ENCODE measurements around the gene FRY. TPM values are rescaled to one million over a fixed set of nuclear protein-coding genes. Genes with fewer than 3 reads are reported as not detected.

FRY gene
- total RNA-seq, 1 donor from 2014 or later, result 13.5 TPM

DNA sequence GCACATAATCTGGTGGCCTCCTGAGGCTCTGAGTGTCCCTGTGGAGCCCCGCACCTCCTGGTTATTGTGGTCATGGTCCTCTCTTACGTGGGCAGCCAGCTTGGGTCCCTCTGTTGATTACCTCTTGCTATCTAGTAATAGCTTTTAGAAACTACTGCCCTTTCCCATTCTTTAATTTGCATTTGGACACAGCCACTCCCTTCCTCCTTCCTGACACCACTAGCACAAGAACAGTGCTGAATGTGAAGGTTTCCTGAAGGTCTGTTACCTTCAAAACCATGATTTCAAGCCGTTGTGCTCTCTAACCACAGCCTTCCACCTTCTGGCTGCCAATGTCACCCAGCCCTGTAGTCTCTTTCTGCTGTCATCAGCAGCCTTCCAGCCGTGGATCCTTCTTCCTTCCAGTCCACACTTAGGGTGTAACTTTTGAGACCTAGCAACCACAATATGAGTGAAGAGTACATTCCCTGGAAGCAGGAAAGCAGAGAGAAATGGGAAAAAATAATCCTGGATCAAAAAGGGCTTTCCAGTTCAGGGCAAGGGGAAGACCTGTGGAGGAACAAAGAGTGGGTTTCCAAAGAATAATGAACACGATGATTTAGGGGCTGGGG, 130.9 kb downstream of the FRY start:
- intact Hi-C loops (cut with micrococcal nuclease), result loop anchor here (5.0 kb wide), 1 partner anchor 130 kb away; the partner anchor contains the start of gene FRY

DNA sequence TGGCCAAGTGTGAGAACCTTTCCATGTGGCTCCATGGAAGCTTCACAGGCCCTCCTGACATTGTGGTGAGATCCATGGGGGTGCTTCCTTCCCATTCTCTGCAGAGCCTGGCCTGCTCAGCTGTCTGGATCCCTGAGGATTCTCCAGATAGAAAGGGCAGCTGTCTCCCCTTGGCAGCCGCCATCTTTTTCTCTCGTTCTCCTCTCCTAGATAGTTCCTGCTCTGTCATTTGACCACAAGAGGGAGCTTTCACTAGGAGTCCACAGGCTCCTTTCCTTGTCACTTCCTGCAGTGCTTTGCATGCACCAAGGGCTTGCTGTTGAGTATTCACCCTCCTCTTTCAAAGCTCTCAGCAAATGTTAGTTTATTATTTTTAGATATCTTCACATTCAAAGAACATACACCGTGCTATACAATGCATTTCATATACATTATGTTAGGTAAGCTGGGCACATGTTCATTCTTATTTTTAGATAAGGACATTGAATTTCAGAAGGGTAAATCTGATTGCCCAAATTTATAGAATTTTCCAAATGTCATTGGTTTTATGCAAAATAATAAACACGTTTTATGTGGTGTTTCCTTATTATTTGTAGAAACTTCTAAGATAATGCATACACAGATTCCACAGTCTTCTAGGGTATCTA, 133.2 kb downstream of the FRY start:
- intact Hi-C loops (cut with micrococcal nuclease), result loop anchor here (2.0 to 5.0 kb wide), 3 partner anchors 132 to 254 kb away; partner anchors contain the start of gene FRY

DNA sequence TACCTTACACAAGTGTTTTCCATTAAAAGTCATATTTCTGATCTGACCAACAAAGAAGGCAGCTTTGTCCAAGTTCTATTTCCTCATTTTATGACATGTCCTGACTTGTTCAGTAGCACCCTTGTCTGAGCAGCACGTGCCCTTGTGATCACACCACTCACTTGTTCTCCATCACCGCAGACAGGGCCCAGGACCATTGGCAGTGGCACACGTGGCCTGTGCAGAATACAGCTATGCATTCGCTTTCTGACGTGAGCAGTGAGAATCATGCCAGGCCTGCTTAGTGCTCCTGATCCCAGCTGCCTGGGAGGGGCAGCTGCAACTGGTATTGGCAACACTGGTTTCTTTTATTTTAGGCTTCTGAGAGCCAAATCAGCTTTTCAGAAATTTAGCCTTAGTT, 134.2 kb downstream of the FRY start:
- intact Hi-C loops (cut with micrococcal nuclease), result loop anchor here (2.0 kb wide), 2 partner anchors 145 to 255 kb away; no protein-coding TSS in a partner anchor

DNA sequence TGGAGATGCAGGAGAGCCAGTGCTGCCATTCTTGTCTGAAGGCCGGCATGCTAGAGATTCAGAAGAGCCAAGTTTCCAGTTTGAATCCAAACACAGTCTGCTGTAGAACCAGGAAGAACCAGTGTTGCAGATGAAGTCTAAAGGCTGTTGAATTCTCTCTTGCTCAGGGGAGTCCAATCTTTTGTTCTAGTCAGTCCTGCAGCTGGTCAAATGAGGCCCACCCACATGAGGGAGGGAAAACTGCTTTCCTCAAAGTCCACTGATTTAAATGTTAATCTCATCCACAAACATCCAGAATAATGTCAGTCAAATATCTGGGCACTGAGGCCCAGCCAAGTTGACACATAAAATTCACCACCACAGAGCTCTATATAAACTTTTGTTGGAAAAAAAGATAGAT, 136.6 kb downstream of the FRY start:
- intact Hi-C loops (cut with micrococcal nuclease), result no loop called here

DNA sequence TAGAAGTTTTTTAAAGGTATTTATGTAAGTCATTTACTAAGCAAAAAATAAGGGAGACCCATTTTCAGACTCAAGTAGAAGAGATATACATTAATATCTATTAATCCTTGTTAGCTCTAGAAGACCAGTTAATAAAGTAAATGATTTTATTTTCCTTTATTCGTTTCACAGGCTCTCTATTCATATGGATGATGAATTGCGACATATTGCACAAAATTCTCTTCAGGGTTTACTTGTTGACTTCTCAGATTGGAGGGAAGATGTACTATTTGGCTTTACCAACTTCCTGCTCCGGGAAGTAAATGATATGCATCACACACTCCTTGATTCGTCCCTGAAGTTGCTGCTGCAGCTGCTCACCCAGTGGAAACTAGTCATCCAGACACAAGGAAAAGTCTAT, 139.3 kb downstream of the FRY start:
- intact Hi-C loops (cut with micrococcal nuclease), result no loop called here

DNA sequence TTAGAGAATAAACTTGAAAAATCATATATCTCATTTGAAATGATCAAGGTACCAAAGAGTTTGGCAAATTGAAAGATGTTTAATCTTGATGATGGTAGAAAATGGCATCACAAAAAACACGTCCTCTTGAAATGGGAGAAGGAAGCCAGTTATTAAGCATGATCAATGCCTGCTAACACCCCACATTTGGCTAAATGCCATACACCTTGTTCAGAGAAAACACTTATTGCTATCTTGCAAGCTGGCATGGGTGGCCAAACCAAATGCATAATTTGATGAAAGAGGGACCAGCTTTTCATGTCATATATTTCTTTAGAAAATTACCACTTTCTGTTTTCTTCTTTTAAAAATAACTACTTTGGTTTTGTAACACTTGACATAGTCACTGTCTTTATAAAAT, 142.3 kb downstream of the FRY start:
- intact Hi-C loops (cut with micrococcal nuclease), result no loop called here

DNA sequence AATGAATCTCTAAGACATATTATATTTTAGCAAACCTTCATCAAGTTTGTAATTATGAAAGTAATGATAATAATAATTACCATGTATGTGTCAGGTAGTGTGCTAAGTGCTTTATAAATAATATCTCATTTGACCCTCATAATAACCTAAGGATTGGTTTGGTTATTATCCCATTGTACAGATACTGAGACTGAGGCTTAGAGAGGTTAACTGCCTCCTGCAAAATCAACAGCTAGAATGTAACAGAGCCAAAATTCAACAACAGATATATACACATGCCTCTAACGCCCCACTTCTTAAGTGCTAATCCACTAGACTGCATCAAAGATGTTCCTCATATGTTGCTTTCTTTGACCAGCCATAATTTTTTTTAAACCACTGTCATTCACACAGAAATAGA, 142.8 kb downstream of the FRY start:
- intact Hi-C loops (cut with micrococcal nuclease), result no loop called here

DNA sequence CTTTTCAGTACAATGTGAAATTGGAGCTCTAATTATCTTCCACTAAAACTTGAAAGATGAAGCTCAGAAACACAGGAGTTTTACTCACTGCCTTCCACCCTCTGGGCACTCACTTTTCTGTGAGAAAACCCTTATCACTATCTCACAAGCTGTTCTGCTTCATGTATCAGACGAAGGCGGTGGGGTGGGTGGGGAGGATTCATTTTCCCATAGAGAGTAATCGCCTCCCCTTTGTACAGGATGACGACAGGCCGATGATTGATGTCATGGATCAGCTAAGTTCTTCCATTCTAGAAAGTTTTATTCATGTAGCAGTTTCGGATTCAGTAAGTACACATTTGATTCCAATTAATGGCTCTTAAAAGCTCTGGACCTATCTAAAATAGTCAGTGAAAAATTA, 143.7 kb downstream of the FRY start:
- intact Hi-C loops (cut with micrococcal nuclease), result no loop called here

DNA sequence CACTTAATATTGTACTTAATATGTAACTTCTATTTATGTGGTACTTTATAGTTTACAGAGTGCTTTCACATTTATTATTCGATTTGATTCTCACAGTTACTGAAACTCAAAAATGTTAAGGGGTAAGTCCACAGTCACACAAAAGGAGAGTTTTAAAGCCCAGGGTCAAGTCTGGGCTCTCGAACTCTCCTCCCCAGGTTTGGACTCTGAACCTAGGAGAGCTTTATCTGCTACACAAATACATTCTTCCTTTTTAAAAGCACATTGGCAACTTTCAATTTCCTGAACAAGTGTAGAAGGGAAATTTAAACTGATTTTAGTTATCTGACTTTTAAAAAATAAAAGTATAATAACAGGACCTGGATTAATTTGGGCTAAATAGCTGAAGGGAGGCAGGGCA, 144.4 kb downstream of the FRY start:
- intact Hi-C loops (cut with micrococcal nuclease), result no loop called here

DNA sequence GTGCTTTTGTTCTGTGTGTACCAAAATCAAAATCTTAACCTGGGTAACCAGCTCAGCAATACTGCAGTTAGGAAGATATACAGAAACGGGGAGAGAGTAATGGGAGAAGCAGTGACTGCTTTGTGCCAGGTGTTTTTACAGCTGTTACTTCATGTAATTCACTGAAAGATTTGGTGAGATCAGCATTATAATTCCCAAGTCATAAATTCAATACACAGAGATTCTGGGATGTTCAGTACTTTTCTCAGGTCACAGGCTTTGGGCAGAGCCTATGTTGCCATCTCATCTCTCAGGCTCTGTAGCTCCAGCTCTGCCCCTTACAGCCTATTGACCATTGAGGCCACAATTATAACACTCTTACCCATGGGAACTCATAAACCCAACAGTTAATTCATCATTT, 145.1 kb downstream of the FRY start:
- intact Hi-C loops (cut with micrococcal nuclease), result no loop called here

DNA sequence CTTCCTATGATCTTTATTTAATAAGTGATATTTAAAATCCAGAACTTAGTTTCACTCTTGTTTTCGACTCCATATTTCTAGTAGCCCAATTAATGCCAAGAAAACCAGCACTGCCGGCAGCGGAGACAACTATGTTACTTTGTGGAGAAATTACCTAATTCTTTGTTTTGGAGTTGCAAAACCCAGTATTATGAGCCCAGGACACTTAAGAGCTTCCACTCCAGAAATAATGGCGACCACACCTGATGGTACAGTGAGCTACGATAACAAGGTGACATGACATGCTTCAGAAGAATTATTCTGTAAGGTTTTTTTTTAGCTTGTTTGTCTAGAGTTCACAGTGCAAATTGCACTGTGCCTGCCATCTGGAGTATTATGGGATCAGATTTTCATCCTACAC, 147.2 kb downstream of the FRY start:
- intact Hi-C loops (cut with micrococcal nuclease), result no loop called here

DNA sequence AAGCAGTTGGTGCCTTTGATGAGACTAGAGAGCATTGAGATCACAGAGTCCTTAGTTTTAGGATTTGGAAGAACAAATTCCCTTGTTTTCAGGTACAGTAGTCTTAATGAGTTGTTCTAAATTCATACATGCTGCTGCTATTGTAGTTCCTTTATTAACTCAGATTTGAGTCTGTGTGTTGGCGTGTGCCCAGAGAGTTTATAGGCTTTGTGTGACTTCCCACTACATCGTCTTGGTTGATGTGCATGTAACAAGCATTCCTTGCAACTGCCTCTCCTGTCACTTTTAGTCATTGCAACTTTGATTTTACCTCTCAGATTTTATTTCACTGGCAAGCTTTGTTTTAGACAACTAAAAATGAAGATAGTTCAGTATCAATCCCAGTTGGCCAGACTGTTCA, 148.1 kb downstream of the FRY start:
- intact Hi-C loops (cut with micrococcal nuclease), result no loop called here

DNA sequence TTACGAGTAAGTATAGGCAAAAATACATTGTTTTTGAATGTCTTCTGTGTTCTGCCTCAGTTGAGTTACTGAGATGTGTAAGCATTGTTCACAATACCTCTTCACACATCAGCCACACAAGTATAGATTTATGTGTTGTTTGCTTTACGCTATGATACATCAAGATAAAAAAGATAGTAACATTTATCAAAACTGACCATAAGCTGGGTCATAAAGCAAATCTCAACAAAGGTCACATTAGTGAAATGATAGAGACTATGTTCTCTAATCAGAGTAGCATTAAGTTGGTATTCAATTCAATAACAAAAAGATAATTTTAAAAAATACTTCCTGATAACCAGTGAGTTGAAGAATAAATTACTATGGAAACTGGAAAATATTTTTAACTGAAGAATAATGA, 156.1 kb downstream of the FRY start:
- intact Hi-C loops (cut with micrococcal nuclease), result no loop called here

DNA sequence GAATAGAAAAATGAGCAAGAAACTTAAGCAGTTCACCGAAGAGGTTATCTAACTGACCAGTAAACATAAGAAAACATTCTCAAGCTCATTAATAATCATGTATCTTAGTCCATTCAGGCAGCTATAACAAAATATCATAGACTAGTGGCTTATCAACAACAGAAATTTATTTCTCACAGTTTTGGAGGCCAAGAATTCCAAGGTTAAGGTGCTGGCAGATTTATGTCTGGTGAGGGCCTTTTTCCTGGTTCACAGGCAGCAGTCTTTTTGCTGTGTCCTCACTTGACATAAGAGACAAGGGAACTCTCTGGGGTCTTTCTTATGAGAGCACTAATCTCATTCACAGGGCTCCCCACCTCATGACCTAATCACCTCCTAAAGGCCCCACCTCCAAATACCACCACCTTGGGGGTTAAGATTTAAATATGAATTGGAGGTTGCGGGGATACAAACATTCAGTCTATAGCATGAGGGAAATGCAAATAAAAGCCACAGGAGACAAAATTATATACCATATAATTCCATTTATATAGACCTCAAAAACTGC, 160.0 kb downstream of the FRY start:
- intact Hi-C loops (cut with micrococcal nuclease), result no loop called here

DNA sequence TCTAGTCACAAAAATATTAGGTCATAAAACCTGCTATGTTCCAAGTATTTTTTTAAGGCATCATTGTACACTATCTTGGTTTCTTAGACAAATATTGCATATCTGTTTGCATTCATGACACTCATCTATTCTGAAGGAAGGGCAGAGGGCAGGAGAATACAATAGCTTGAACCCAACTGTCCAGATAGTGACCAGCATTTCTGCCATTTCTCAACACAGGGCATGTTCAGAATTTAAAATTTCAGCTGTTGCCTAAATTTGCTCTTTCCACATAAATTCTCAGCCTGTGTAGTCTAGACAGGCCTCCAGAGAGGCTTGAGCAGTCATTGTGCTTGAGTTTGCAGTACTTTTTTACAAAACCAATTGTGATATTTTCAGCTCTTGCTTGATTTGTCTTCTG, 164.1 kb downstream of the FRY start:
- intact Hi-C loops (cut with micrococcal nuclease), result no loop called here

DNA sequence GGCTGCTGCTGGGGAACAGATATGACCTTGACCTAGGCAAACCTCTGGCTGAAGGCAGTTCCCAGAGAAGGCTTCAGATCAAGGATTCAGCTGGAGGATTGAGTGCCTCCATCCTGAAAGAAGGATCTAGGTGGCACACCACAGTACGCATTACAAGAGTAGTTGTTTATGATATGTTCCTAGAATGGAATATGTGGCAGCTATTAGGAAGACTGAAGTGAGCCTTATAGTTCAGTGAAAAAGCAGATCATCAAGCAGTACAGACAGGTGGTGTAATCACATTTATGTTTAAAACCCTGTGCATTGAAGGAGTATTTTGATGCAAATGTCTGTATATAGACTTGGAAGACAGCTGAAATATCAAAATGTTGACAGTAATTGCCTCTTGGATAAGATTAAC, 167.6 kb downstream of the FRY start:
- intact Hi-C loops (cut with micrococcal nuclease), result no loop called here

DNA sequence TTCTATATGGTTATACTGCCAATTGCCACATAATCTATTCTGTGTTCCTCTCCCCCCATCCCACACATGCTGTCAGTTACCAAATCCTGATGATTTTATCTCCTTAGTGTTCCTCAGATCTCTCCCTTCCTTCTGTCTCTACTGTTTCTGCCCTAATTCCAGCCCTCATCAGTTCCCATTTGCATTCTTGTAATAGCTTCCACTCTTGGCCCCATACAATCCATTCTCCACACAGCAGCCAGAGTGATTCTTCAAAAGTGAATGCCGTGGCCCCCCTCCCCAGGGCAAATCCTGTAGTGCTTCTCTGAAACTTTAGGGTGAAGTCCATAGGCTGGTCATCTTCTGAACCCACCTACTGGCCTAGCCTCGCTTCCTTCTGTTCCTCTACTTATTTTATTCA, 169.2 kb downstream of the FRY start:
- intact Hi-C loops (cut with micrococcal nuclease), result no loop called here

DNA sequence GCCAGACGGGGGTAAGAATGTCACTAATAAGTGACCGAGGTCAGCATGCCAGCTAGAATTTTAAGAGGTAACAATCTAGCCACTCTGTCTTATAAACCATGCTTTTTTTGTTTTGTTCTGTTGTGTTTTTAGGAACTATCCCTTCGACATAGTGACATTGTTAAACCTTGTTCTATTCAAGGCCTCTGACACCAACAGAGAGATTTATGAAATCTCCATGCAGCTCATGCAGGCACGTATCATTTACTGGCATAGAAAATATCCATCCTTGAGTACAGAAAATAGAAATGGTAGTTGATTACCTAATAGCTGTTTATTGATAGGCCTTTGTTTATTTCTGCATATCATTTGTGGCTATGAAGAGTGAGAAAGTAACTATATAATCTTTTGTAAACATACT, 170.2 kb downstream of the FRY start:
- intact Hi-C loops (cut with micrococcal nuclease), result no loop called here

DNA sequence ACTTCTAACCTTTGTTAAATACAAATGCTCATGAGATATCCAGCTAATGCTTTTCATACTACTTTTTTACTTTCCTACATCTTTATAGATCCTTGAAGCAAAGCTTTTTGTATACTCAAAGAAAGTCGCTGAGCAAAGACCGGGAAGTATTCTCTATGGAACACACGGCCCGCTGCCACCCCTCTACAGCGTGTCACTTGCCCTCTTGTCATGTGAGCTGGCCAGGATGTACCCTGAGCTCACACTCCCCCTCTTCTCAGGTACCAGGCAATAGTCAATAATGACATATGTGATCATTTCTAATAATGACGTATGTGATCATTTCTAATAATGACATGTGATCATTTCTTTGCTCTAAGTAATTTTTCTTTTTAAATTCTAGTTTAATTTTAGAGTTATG, 170.7 kb downstream of the FRY start:
- intact Hi-C loops (cut with micrococcal nuclease), result no loop called here

DNA sequence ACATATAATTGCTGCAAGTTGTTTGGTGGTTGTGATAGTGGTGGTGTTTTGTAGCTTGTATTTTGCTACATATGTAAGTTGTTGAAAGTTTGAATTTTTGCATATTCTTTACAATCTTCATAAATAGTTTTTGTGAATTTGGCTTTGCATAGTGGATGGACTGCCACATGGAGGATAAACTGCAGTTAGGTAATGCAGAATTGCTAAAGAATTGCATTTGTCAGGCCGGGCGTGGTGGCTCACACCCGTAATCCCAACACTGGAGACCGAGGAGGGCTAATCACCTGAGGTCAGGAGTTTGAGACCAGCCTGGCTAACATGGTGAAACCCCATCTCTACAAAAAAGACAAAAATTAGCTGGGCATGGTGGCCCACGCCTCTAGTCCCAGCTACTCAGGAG, 171.6 kb downstream of the FRY start:
- intact Hi-C loops (cut with micrococcal nuclease), result no loop called here

DNA sequence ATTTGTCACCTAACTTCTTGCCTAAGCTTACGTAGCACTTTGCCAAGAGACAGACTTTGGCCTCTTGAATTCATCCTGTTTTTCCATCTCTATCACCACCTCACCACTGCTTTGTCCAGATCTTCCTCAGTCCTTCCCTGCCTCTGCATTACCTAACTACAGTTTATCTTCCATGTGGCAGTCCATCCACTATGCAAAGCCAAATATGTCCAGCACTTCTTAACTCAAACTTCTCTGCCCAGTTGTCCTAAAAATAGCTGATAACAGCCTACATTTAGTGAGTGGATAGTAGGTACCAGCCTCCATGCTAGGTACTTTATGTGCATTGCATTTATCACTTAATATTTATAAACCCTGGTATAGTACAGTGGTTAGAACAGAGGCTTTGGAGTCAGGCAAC, 172.2 kb downstream of the FRY start:
- intact Hi-C loops (cut with micrococcal nuclease), result no loop called here

DNA sequence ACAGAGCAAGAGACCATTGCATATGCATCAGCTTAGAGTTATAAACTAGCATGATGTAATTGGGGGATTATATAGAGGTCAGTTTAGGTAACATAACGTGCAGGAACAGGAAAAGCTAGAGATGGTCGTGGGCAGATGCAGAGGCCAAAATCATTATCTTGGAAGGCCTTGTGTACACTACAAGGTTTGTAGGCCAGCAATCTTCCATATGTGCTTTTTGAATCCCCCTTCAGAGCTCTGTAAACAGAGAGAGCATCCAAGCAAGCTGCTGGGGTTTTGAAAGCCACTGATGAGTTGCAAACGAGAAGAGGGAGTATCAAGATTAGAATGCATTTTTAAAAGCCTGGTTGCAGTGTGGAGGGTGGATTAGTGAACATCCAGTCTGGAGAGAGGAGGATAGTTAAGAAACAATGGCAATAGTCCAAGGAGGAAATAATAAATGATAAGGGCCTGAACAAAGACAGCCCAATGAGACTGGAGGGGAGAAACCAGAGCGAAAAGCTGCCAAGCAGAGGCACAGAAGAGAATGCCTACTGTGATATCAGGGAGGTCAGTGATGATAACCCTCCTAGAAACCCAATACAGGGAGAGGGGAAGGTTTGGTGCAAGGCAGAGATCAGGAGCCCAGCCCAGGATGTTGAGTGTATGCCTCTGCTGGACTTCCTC, 174.0 kb downstream of the FRY start:
- intact Hi-C loops (cut with micrococcal nuclease), result no loop called here
